Iris pigment epithelial cell (primary cell): Measurements from ENCODE around the gene C6orf58.
"Not testable (repeated sequence)": the region's sequence is repeated elsewhere in the genome, so short reads cannot be mapped to it uniquely, and the experiment has no call there.

ENCODE experiments used
- DNase-seq: peaks from one replicate; pipeline ENCODE4 v3.0.0-alpha.2; 2011; ENCODE audit warnings: low read depth

The C6orf58 gene

DNA sequence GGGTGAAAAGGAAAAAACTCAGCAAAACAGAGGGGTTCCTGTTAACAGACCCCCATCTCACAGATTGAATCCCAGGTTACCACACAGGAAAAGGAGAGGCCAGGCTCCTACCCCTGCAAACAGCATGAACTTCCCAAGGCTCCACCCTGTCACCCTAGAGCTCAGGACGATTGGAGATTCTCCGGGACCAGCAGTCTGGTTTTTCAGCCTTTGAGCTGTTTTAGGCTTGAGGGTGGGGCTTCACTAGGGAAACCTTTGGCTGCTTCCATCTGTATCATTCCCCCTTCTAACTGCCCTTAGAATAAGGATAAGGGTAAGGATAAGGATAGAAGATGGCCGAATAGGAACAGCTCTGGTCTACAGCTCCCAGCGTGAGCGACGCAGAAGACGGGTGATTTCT lies 16.0 kb downstream of the C6orf58 start:
- no peak for DNase-seq

DNA sequence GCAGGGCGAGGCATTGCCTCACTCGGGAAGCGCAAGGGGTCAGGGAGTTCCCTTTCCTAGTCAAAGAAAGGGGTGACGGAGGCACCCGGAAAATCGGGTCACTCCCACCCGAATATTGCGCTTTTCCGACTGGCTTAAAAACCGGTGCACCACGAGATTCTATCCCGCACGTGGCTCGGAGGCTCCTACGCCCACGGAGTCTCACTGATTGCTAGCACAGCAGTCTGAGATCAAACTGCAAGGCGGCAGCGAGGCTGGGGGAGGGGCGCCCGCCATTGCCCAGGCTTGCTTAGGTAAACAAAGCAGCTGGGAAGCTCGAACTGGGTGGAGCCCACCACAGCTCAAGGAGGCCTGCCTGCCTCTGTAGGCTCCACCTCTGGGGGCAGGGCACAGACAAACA lies 16.5 kb downstream of the C6orf58 start:
- not testable (repeated sequence) for DNase-seq

DNA sequence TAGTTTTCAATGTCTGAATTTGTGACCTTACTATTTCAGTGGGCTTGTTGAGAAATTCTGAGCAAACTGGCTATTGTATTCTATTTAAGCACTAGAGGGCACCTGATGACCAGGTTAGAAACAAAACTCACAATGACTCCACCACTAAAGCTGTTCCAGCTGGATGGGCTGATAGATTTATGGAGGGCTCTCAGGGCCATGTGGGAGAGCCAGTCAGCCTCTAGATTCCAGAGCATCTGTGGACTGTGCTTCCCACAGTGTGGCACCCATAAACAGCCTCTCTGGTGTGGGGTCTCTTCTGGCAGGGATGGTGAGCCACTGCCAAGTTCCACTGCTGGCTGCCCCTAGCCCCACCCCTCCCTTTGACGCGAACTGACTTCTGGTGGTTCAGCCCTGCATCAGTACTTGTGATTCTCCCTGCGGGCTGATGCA lies 29.2 kb downstream of the C6orf58 start:
- DNase-seq, result peak; percentile 34

DNA sequence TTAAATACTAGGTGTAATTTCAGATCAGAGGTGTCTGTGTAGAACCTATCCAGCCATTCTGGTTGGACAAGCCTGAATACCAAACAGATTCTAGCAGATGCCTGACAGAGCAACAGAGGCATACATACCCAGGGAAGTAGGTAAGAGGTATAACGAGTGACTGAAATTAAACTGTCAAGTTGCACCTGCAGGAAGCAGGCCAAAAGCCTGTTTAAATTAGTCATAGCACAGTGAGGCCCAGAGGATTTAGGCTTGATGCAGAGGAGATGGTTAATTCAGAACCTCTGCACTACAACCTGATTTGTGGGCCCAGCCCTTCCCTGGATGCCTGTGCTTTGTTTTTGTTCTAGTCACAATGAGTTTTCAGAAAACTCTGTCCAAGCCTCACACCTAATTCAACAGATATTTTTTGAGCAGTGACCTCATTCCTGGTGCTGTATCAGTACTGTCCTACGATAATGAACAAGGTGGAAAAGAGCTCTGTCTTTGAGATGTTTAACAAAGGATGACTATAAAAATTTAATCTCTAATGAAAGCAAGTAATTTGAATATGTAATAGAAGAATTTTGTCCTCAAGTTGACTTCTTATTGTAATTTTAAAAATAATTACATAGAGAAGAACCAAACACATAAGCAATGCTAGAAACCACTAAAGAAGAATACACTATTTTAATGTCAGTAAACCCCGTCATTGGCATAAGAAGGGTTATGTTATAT lies 31.7 kb downstream of the C6orf58 start:
- DNase-seq, result no peak

DNA sequence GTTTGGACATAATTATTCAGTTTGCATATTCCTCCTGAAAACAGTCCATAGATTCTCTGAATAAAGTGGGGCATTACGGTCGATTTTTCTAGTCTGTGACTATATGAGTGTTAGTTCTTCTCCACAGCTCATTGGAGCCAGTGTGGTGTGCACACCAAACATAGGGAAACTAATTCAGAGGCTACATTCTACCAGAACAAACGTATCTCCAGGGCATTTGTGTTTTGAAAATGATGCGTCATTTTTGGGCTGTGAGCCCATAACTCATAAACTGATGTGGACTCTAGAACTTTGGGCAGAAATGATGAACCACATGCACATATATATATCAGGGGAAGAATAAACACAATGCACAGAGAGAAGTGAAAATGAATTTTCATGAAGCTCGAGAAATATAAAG lies 41.8 kb downstream of the C6orf58 start:
- no peak for DNase-seq

DNA sequence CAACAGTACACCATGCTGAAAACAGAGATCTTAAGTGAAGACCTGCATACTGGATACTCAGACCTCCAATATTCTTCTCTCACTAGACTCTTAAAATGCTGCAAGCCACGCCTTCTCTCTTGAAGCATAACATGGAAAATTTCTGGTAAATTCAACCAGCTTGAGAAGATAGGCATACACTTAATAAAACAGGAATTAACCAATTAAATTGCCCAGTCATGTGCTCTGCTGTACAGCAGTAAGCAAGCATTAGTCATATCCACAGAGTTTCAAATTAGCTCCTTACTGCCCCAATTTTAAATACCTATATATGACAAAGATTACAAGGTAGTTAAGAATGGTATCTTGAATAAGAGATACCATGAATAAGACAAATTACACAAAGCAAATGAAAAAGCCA lies 53.8 kb downstream of the C6orf58 start:
- DNase-seq, result peak; percentile 8

DNA sequence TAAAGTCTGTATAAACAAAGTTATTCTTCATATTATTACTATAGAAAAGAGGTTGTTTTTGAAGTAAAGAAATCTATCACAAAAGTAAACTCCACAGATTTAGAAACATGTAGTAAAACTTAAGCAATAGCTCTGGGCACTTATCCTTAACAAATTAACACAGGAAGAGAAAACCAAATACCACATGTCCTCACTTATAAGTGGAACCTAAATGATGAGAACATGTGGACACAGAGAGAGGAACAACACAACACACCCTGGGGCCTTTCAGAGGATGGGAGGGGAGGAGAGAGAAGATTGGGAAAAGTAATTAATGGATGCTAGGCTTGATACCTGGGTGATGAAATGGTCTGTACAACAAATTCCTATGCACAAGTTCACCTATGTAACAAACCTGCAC lies 57.2 kb downstream of the C6orf58 start:
- DNase-seq, result no peak

DNA sequence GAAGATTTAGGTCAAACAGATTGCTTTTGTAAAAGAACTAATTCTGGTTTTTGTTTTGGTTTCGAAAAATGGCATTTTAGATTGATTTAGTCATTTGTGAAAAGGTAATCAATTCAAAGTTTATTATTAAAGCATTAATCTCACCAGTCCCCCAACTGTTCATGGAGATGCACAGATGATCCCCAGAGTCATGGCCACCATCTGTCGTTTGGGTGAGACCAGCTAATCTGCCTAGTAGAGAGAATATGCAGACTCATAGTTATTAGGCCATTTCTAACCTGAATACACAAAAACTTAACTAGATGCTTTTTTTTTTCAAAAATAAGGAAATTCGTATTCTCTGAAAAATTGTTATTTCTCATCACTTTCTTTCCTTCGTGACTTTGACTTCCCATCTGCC lies 58.1 kb downstream of the C6orf58 start:
- no peak for DNase-seq

DNA sequence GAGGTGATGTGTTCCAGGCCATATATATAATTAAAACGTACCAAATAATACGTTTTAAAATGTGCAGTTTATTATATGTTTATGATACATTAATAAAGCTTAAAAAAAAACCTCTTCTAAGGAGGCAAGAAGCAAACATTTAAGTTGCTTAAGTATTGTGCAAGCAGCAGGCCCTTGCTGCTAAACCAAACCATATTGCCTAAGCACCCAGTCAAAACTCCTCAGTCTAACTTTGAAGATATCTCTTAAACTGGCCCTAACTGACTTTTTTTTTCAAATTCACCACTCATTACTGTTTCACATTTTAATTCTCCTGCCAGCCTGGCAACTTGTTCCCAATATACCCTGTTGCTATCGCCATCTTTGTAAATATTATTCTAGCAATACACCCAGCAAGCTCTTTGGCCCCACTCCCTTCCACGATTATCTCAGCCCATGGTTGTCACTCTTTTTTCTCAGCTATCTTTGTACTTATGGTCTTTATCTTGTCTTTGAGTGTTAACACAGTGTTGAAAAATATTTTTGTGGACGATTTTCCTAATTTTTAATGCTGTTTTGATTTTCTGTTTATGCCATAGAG lies 60.9 kb downstream of the C6orf58 start:
- DNase-seq, result peak; percentile 22
